Measurements from ENCODE around the gene DNAH8.

DNAH8 gene

DNA sequence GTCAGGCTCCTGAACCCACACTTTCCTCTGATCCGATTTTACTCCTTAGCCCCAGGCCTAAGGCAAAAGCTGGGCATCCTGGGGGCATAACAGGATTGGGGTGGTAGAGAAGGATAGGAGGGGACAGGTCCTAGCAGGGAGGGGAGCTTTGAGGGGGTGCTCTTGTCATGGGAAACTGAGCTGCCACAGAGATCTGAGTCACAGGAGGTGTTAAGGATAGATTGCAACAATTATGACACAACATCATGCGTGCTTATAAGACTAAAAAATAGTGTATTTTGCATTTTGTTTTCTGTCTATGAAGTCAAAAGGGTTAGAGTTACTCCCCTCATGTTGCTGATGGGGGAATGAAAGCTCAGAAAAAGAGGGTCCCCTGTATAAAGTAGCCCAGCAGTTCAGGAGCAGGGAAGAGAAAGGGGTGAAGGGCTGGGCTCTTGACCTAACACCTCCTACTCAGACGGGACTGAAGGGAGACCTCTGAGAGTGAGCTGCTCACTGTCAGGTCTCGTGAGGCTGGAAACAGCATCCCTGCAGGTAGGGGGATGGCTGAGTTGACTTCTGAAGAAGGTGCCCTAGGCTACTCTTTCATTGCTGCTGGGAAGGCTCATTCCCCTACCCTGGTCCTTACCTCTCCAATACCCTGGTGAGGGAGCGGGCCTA lies 335.5 kb downstream of the DNAH8 start:
- DNase-seq (ENCODE audit: low spot score) = no peak
- in situ Hi-C loops (cut with MboI; ENCODE audit: low pct_unique_long_range_greater_than_20kb, low sequenced_read_pairs, unreplicated experiment) = no loop called here
- TF ChIP-seq, protein P1, sequence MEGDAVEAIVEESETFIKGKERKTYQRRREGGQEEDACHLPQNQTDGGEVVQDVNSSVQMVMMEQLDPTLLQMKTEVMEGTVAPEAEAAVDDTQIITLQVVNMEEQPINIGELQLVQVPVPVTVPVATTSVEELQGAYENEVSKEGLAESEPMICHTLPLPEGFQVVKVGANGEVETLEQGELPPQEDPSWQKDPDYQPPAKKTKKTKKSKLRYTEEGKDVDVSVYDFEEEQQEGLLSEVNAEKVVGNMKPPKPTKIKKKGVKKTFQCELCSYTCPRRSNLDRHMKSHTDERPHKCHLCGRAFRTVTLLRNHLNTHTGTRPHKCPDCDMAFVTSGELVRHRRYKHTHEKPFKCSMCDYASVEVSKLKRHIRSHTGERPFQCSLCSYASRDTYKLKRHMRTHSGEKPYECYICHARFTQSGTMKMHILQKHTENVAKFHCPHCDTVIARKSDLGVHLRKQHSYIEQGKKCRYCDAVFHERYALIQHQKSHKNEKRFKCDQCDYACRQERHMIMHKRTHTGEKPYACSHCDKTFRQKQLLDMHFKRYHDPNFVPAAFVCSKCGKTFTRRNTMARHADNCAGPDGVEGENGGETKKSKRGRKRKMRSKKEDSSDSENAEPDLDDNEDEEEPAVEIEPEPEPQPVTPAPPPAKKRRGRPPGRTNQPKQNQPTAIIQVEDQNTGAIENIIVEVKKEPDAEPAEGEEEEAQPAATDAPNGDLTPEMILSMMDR (IDR thresholded peaks at IDR 0.05; ENCODE audit: extremely low read depth, insufficient read depth, missing control alignments) = no peak

- TF ChIP-seq, protein P1 (IDR thresholded peaks at IDR 0.05; ENCODE audit: extremely low read depth, insufficient read depth, missing control alignments) = no peak
- DNase-seq (ENCODE audit: low spot score) = no peak
Measured at GRCh38 chr6:39051399-39052122, 336.4 kb downstream of the DNAH8 start.

DNA sequence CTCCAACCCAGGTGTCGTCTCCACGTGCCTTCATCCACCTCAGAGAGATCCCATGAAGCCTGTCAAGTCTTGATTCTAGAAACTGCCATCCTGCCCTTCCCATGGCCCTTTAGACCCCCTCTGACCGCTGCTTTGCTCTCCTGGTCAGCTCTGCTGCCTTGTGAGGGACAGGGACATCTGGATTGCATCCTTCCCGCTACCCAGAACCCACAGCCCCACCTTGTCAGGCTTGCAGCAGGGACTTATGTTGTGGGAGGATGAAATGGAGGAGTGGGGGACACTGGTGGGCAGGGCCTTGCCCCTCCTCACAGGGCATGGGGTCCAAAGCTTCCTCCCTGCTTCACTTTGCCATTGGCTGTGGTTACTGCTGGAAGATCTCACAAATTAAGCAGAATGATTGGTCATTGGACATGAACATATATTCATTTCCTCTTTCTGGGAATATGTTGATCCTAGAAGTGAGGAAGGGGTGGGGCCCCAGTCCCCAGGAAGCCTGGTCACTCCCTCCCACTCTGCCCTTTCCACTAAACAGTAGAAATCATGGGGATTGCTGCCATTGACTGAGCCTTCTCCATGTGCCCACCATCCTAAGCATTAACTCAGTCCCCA lies 338.0 kb downstream of the DNAH8 start:
- DNase-seq (ENCODE audit: low spot score) = no peak
- in situ Hi-C loops (cut with MboI; ENCODE audit: low pct_unique_long_range_greater_than_20kb, low sequenced_read_pairs, unreplicated experiment) = no loop called here
- TF ChIP-seq, protein P1 (IDR thresholded peaks at IDR 0.05; ENCODE audit: extremely low read depth, insufficient read depth, missing control alignments) = no peak

More at GRCh38 chr6:39051399-39052122, 336.4 kb downstream of the DNAH8 start:
- in situ Hi-C loops (cut with MboI; ENCODE audit: low pct_unique_long_range_greater_than_20kb, low sequenced_read_pairs, unreplicated experiment) = no loop called here

DNA sequence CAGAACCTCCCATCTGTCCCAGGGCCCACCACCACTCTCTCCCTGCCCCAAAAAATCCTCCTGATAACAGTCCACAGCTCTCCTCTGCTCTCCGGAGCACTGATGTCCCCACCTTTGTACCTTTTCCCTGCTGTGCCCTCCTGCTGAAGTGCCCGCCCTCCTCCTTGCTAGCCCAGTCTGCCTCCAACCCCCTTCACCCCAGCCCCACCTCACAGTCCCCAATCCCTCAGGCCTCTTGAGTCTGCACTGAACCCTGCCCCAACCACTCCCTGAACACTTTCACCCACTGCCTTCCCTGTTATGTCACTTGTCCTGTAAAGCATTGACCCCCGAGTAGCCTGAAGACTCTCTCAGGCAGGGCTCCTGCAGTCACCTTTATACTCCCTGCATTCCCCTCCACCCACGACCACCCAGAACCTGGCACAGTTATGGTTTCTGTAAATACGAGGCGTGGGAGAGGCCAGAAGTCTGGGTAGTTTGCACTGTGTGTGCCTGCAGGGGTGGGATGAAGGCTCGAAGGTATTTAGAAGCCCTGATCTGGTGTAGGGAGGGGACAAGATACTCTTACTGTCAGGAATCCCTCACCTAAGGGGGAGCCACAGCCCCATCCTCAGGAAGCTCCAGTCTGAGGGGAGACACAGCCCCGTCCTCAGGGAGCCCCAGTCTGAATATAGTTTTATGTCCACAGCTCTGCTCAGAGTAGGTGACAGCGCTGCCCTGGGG lies 338.9 kb downstream of the DNAH8 start:
- TF ChIP-seq, protein P1 (IDR thresholded peaks at IDR 0.05; ENCODE audit: extremely low read depth, insufficient read depth, missing control alignments) = no peak
- DNase-seq (ENCODE audit: low spot score) = no peak
- in situ Hi-C loops (cut with MboI; ENCODE audit: low pct_unique_long_range_greater_than_20kb, low sequenced_read_pairs, unreplicated experiment) = no loop called here

GRCh38 chr6:39054577-39055142 lies 339.5 kb downstream of the DNAH8 start:
- no peak for DNase-seq (ENCODE audit: low spot score)
- in situ Hi-C loops (cut with MboI; ENCODE audit: low pct_unique_long_range_greater_than_20kb, low sequenced_read_pairs, unreplicated experiment) = no loop called here

More at GRCh38 chr6:39054577-39055142, 339.5 kb downstream of the DNAH8 start:
- TF ChIP-seq, protein P1 (IDR thresholded peaks at IDR 0.05; ENCODE audit: extremely low read depth, insufficient read depth, missing control alignments) = no peak
